IMR-90 (cell line): ENCODE data around the gene BRWD1. TPM values are rescaled to one million over a fixed set of nuclear protein-coding genes. Genes with fewer than 3 reads are reported as not detected.

Source experiments
- ATAC-seq: fragments of 200-7000 bp; cut with Tn5 transposase; 2 replicates; pipeline ENCODE4 v1.9.1; 2020; ENCODE audit warnings: low read depth, mild to moderate bottlenecking, moderate library complexity
- BruUV-seq: library from RNA; stranded (reverse); fragments of 400-500 nt; replicated peaks from 2 replicates; lab custom pipeline; 2021; lab: Mats Ljungman, UMichigan
- CTCF ChIA-PET: fragments of 300-600 bp; formaldehyde crosslinking; extraction: SDS; loops from one replicate; lab custom pipeline; 2021; ENCODE audit warnings: antibody characterized with exemption; lab: Yijun Ruan, JAX
- POLR2A ChIA-PET: fragments of 300-600 bp; sonication (Branson Sonifier 250); formaldehyde crosslinking; loops from one replicate; lab custom pipeline; 2022; ENCODE audit warnings: antibody characterized with exemption; ENCODE audit not compliant: unreplicated experiment; lab: Charles Lee
- DNase-seq: peaks from one replicate; pipeline ENCODE4 v3.0.0; 2013
- H2AFZ ChIP-seq: replicated peaks from 2 replicates; pipeline ENCODE3; 2013; ENCODE audit warnings: low read length, mild to moderate bottlenecking; ENCODE audit not compliant: poor library complexity
- H2AK5ac ChIP-seq: 2 replicates; pipeline ENCODE4 v1.6.1; 2013; ENCODE audit warnings: low read depth, low read length, inconsistent platforms
- H2AK9ac ChIP-seq: replicated peaks from 2 replicates; pipeline ENCODE3; 2013; ENCODE audit warnings: mild to moderate bottlenecking, low read depth, low read length, moderate library complexity; ENCODE audit not compliant: poor library complexity
- H2BK120ac ChIP-seq: 2 replicates; pipeline ENCODE4 v1.6.1; 2013; ENCODE audit warnings: low read depth, low read length, inconsistent platforms
- H2BK15ac ChIP-seq: 3 replicates; pipeline ENCODE4 v1.6.1; 2013; ENCODE audit warnings: low read depth, low read length, inconsistent platforms
- H2BK20ac ChIP-seq: 2 replicates; pipeline ENCODE4 v1.6.1; 2013; ENCODE audit warnings: low read depth, mild to moderate bottlenecking, inconsistent platforms, low read length, moderate library complexity
- H2BK5ac ChIP-seq: 2 replicates; pipeline ENCODE4 v1.6.1; 2013; ENCODE audit warnings: mild to moderate bottlenecking, low read depth, low read length, inconsistent platforms; ENCODE audit not compliant: poor library complexity, severe bottlenecking
- H3K14ac ChIP-seq: replicated peaks from 2 replicates; pipeline ENCODE4 v1.6.1; 2013; ENCODE audit warnings: low read depth, low read length, inconsistent platforms
- H3K18ac ChIP-seq: 2 replicates; pipeline ENCODE4 v1.6.1; 2013; ENCODE audit warnings: low read depth, low read length, control low read depth
- H3K23ac ChIP-seq: 2 replicates; pipeline ENCODE4 v1.6.1; 2013; ENCODE audit warnings: low read depth, low read length, inconsistent platforms
- H3K27ac ChIP-seq: 2 replicates; pipeline ENCODE4 v1.5.1; 2013; ENCODE audit warnings: mild to moderate bottlenecking, control low read depth, low read length; ENCODE audit not compliant: insufficient read depth
- H3K27me3 ChIP-seq: 2 replicates; pipeline ENCODE4 v1.6.1; 2013; ENCODE audit warnings: low read length; ENCODE audit not compliant: control insufficient read depth, insufficient read depth
- H3K36me3 ChIP-seq: 2 replicates; pipeline ENCODE4 v1.6.1; 2013; ENCODE audit warnings: low read length, mixed read lengths; ENCODE audit not compliant: control insufficient read depth, insufficient read depth
- H3K4ac ChIP-seq: 2 replicates; pipeline ENCODE4 v1.6.1; 2013; ENCODE audit warnings: low read depth, low read length, inconsistent platforms
- H3K4me1 ChIP-seq: 2 replicates; pipeline ENCODE4 v1.6.1; 2013; ENCODE audit warnings: low read length, mixed read lengths; ENCODE audit not compliant: control insufficient read depth, insufficient read depth
- H3K4me2 ChIP-seq: 2 replicates; pipeline ENCODE4 v1.6.1; 2013; ENCODE audit warnings: low read depth, mild to moderate bottlenecking, control low read depth, low read length, moderate library complexity
- H3K4me3 ChIP-seq: 2 replicates; pipeline ENCODE4 v1.5.1; 2013; ENCODE audit warnings: low read depth, mild to moderate bottlenecking, control low read depth, low read length, moderate library complexity; ENCODE audit not compliant: insufficient read depth
- H3K56ac ChIP-seq: 2 replicates; pipeline ENCODE4 v1.6.1; 2013; ENCODE audit warnings: low read length, inconsistent platforms; ENCODE audit not compliant: insufficient read depth; ENCODE audit errors: extremely low read depth
- H3K79me1 ChIP-seq, 2 experiments: 2 replicates each; pipeline ENCODE4 v1.6.1; 2013; ENCODE audit warnings: low read length in 2 of 2, inconsistent platforms in 1 of 2, low read depth in 1 of 2
- H3K9ac ChIP-seq: 2 replicates; pipeline ENCODE4 v1.6.1; 2013; ENCODE audit warnings: low read depth, low read length, control low read depth
- H3K9me1 ChIP-seq: 2 replicates; pipeline ENCODE4 v1.6.1; 2013; ENCODE audit warnings: low read length, inconsistent platforms; ENCODE audit not compliant: insufficient read depth
- H3K9me3 ChIP-seq: 2 replicates; pipeline ENCODE4 v1.6.1; 2013; ENCODE audit warnings: low read length; ENCODE audit not compliant: control insufficient read depth, insufficient read depth
- H4K20me1 ChIP-seq: 2 replicates; pipeline ENCODE4 v1.6.1; 2013; ENCODE audit warnings: low read length, inconsistent platforms; ENCODE audit not compliant: insufficient read depth
- H4K5ac ChIP-seq: 2 replicates; pipeline ENCODE4 v1.6.1; 2013; ENCODE audit warnings: mild to moderate bottlenecking, low read depth, low read length, control low read depth
- H4K8ac ChIP-seq, 2 experiments: 2 replicates each; pipeline ENCODE4 v1.6.1; 2013; ENCODE audit warnings: low read depth in 2 of 2, low read length in 2 of 2, control low read depth in 1 of 2, inconsistent platforms in 1 of 2
- H4K91ac ChIP-seq: 2 replicates; pipeline ENCODE4 v1.6.1; 2013; ENCODE audit warnings: low read depth, low read length, inconsistent platforms; ENCODE audit not compliant: insufficient read depth
- CEBPB ChIP-seq: IDR thresholded peaks from 2 replicates; pipeline ENCODE4 v1.6.1; 2012; ENCODE audit warnings: low read depth, low read length, improper control_type of control experiment
- FOS ChIP-seq: fragments of 150-350 bp; IDR thresholded peaks from 2 replicates; pipeline ENCODE4 v1.6.1; 2016; ENCODE audit warnings: low read depth, low read length
- MXI1 ChIP-seq: IDR thresholded peaks from 2 replicates; pipeline ENCODE4 v1.6.1; 2012; ENCODE audit warnings: low read depth, mild to moderate bottlenecking, low read length, moderate library complexity, borderline replicate concordance
- NFE2L2 ChIP-seq: fragments of 150-350 bp; IDR thresholded peaks from 2 replicates; pipeline ENCODE4 v1.6.1; 2016; ENCODE audit warnings: low read depth, mild to moderate bottlenecking, low read length
- RAD21 ChIP-seq: IDR thresholded peaks from 2 replicates; pipeline ENCODE4 v1.6.1; 2012; ENCODE audit warnings: low read length, improper control_type of control experiment
- RFX5 ChIP-seq: IDR thresholded peaks from 2 replicates; pipeline ENCODE4 v1.8.0; 2012; ENCODE audit warnings: low read depth, mild to moderate bottlenecking, low read length, moderate library complexity
- SMC3 ChIP-seq: fragments of 150-350 bp; IDR thresholded peaks from 2 replicates; pipeline ENCODE4 v1.6.1; 2016; ENCODE audit warnings: low read depth, mild to moderate bottlenecking, antibody characterized with exemption, low read length, moderate library complexity
- USF2 ChIP-seq: fragments of 150-350 bp; IDR thresholded peaks from 2 replicates; pipeline ENCODE4 v1.6.1; 2017; ENCODE audit warnings: mild to moderate bottlenecking, antibody characterized with exemption, low read length, low read depth
- WGBS, 2 experiments: methylation state at CpG; one replicate each; pipeline versions ENCODE4 v1.1.5 to v1.1.7; 2013; ENCODE audit warnings: missing lambda C conversion rate in 2 of 2; ENCODE audit not compliant: insufficient read length in 1 of 2; ENCODE audit errors: extremely low coverage in 2 of 2; 5-methylcytosine and 5-hydroxymethylcytosine counted together
- dilution Hi-C: fragments of 300-500 bp; cut with HindIII; formaldehyde crosslinking; loops from one replicate; pipeline ENCODE4 v1.14.3; 2018; ENCODE audit warnings: low sequenced_read_pairs; ENCODE audit not compliant: unreplicated experiment
- in situ Hi-C: fragments of 300-500 bp; cut with MboI; formaldehyde crosslinking; loops from 3 replicates; pipeline ENCODE4 v1.14.3; 2019; ENCODE audit warnings: low sequenced_read_pairs, inconsistent platforms, mixed read lengths
- intact Hi-C: fragments of 100-400 bp; cut with micrococcal nuclease; formaldehyde crosslinking; loops from 2 replicates; pipeline ENCODE4 v1.10.0; 2022
- polyA plus RNA-seq, 3 experiments: library from polyadenylated mRNA; depleted of rRNA; stranded (reverse); fragments of >200 nt; gene quantifications; 2 replicates each; pipeline ENCODE4 v1.2.3, GENCODE V29; 2012; ENCODE audit warnings: low replicate concordance in 1 of 3
- total RNA-seq: library from RNA; depleted of rRNA; stranded (reverse); fragments of >200 nt; gene quantifications from 2 replicates; pipeline ENCODE4 v1.2.3, GENCODE V29; 2012
- TF ChIP-seq, protein P1 (sequence below): fragments of 150-350 bp; IDR thresholded peaks from 2 replicates; pipeline ENCODE4 v1.6.1; 2016; ENCODE audit warnings: low read depth, mild to moderate bottlenecking, low read length, moderate library complexity, borderline replicate concordance

The BRWD1 gene
- total and polyA plus RNA-seq, 2 of the 4 experiments (the other 2 are of a cell fraction) = 6.7 to 28.7 TPM

DNA sequence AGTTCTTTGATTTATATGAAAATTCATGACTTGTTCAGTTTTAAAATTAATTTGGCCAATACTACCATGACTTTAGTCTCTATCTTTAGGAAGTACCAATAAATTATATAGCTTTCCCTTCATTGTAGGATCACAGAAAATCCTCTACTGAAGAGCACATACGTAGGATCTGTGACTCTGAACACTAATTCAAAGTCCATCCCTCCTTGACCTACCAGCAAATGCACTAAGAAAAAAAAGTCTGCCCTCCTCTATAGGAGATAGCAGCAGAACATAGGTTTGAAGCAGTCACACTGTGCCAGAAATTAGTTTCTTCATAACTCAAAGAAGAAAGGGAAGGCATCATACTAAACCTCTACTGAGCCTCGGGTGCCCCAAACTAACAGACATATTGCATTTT lies 16.5 kb downstream of the BRWD1 start:
- H3K9ac ChIP-seq = no peak overlapping the region
- no peak overlapping the region for H3K4ac ChIP-seq
- no peak for TF ChIP-seq CEBPB
- TF ChIP-seq NFE2L2 = no peak
- TF ChIP-seq MXI1 = no peak
- TF ChIP-seq RAD21 = no peak
- TF ChIP-seq, protein P1, sequence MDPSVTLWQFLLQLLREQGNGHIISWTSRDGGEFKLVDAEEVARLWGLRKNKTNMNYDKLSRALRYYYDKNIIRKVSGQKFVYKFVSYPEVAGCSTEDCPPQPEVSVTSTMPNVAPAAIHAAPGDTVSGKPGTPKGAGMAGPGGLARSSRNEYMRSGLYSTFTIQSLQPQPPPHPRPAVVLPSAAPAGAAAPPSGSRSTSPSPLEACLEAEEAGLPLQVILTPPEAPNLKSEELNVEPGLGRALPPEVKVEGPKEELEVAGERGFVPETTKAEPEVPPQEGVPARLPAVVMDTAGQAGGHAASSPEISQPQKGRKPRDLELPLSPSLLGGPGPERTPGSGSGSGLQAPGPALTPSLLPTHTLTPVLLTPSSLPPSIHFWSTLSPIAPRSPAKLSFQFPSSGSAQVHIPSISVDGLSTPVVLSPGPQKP = no peak
- TF ChIP-seq USF2 = no peak
- TF ChIP-seq RFX5 = no peak
- TF ChIP-seq FOS = no peak
- no peak for TF ChIP-seq SMC3
- H3K4me2 ChIP-seq = no peak overlapping the region
- H4K5ac ChIP-seq = no peak overlapping the region
- peaks cover 19% of the 10 kb centered on the region; the same call in 1 of the 2 replicates for H4K20me1 ChIP-seq
- DNase-seq (no peak), ATAC-seq (no peak)
- ChIA-PET POLR2A (no interaction called here), CTCF (no interaction called here)
- no peaks in the 10 kb centered on the region; the same call in 1 of the 2 replicates for H3K4me1 ChIP-seq
- no peak overlapping the region for H3K56ac ChIP-seq
- no peak overlapping the region for H2BK5ac ChIP-seq
- no peak overlapping the region for H3K18ac ChIP-seq
- no peaks in the 10 kb centered on the region; the same call in 1 of the 2 replicates for H3K9me1 ChIP-seq
- WGBS, 2 experiments = no CpG with 5 or more reads among the region's 2 CpGs
- no peak overlapping the region for H2BK20ac ChIP-seq
- dilution Hi-C loops = no loop called here
- intact Hi-C loops = loop anchor here (5.0 kb wide), 1 partner anchor 35 kb away; no protein-coding TSS in a partner anchor
- H4K8ac ChIP-seq = no peak overlapping the region
- no peak overlapping the region for H3K23ac ChIP-seq
- no peak overlapping the region for H2AK9ac ChIP-seq
- H3K27ac ChIP-seq = no peak overlapping the region
- peaks cover 38% of the 10 kb centered on the region for H3K36me3 ChIP-seq
- peaks cover 23 to 44% of the 10 kb centered on the region in 2 experiments for H3K79me1 ChIP-seq
- BruUV-seq = no TSS peak
- no peak overlapping the region for H4K91ac ChIP-seq
- H3K14ac ChIP-seq = no peak overlapping the region
- in situ Hi-C loops = no loop called here
- no peak overlapping the region for H2BK120ac ChIP-seq
- no peaks in the 10 kb centered on the region for H3K27me3 ChIP-seq
- H2BK15ac ChIP-seq = no peak overlapping the region
- H2AK5ac ChIP-seq = no peak overlapping the region
- no peak overlapping the region for H2AFZ ChIP-seq
- H3K4me3 ChIP-seq = no peak overlapping the region
- no peaks in the 10 kb centered on the region; the same call in 1 of the 2 replicates for H3K9me3 ChIP-seq
